ENCODE results near the gene DEPP1.

- TF ChIP-seq EP300 (IDR thresholded peaks at IDR 0.05): no peak
- no peak for TF ChIP-seq POLR2A (IDR thresholded peaks at IDR 0.05)
- no peak for TF ChIP-seq CTCF (IDR thresholded peaks at IDR 0.05)
These were observed 6.5 kb downstream of the DEPP1 start for GRCh38 chr10:44971935-44972757.
